GM12892 (cell line): ENCODE results near the gene SRM.

ENCODE experiments used
- POLR2A ChIP-seq: IDR thresholded peaks from 2 replicates; pipeline ENCODE4 v1.6.1; 2011; ENCODE audit warnings: low read depth, low read length, control low read depth
- POLR2AphosphoS5 ChIP-seq: IDR thresholded peaks from 2 replicates; pipeline ENCODE4 v1.6.1; 2011; ENCODE audit warnings: low read depth, low read length, control low read depth
- TAF1 ChIP-seq: IDR thresholded peaks from 2 replicates; pipeline ENCODE4 v1.6.1; 2011; ENCODE audit warnings: low read depth, mild to moderate bottlenecking, control low read depth, low read length, borderline replicate concordance

DNA sequence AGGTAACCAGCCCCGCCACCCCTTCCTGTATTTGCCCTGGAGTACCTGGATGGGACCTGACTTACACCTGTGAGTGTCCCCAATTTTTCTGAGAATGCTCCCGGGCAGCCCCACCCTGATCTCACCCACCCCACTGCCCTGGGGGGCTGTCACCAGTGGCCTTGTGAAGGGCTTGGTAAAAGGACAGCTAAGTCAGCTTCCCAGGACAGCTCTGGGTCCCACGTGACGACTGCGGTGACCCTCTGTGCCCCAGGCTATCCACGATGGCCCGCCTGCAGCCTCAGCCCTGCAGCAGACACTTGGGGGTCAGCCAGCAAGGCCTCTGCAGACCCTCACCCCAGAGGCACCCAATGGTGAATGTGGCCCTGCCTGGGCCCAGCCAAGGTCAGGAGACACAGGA, 5.6 kb downstream of the SRM start:
- TF ChIP-seq POLR2A: no peak
- no peak for TF ChIP-seq TAF1
- no peak for TF ChIP-seq POLR2AphosphoS5
